HG02588 (cell line): Measurements from ENCODE around the gene ABHD14A.

ENCODE experiments used
- ATAC-seq: cut with Tn5 transposase; IDR thresholded peaks from one replicate; pipeline ENCODE4 v1.9.1; 2021; ENCODE audit warnings: mild to moderate bottlenecking, moderate library complexity; ENCODE audit not compliant: unreplicated experiment

Gene ABHD14A

DNA sequence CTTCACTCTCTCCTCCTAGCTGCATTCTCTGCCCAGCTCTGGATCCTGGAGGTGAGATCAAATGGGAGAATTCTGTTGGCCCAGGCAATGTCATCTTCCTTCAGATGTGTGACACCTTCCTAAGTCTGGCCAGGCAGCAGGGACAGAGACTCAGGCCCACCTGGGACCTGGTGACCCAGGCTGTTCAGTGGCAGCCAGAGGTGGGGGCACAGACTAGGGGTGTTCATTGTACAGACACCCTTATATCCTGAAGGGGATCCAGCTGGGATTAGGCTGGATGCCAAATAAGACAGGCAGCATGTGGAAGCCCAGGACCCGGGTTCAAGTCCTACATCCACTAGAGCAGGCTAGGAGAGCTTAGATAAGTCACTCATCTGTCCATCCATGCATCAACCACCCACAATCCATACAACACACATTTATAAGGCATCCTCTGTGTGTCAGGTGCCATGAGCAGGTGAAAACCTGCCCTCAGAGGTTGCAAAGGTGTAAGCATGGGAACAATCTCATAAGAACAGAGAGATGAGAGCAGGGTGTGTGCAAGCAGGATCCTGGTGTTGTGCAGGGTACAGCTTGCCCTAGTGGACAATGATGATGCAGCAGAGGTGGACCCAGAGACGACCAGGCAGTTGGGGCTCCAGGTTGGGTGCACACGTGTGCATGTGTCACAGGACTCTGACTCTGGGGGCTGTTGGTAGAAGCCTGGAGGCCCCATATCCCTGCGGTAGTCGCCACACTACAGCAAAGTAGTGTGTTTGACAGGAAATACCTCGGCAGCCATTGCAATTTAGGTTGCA, 39.1 kb downstream of the ABHD14A start:
- no peak for ATAC-seq

DNA sequence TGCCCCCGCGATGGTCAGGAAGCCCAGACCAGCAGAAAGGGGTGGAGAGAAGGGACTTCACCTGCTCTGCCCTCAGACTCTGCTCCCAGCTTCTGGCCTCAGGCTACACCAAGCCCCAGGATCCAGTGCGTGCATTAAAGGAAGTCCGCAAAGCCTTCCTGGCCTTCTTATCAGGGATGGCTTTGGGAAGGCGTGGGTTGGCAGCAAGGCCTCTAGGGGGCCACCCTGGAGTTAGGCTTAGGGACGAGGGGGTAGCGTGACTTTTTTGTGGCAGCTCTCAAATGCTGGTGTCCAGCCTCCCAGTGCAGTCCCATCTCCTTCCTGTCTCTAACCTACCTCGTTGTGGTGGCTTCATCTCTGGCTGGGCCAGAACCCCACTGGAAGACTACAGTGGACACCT, 39.7 kb downstream of the ABHD14A start:
- no peak for ATAC-seq

DNA sequence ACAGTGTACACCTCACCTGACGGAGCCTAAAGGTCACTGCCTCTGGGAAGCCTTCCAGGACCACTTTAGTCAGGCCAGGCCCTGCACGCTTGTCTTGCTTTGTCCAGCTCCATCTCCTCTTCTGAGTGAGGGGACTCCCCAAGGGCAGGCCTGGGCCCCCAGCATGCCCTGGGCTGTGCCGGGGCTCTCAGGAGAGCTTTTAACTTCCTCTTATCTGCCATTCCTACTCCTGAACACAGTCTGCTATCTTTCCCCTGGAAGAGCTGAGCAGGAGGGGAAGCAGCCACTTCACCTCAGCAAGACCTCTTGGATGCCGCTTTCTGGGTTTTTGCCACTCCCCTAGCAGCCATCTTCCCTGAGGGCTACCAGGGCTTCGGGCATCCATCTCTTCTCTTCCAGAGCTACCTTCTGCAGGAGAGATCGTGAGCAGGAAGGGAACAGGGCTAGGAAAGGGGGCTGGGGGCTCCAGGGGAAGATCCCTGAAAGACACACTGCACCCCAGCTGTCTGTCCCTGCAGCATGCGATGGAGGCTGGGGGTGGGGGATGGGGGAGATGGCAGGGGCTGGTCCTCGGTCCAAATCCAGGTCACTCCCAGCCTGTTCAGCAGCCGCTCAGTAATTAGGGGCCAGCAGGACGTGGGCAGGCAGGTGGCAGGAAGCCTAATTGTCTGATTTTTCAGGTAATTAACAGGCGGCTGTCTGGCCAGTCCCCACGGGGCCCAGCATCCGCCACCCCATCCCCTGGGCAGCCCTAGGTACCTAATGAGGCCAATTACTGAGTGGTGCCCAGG, 40.8 kb downstream of the ABHD14A start:
- no peak for ATAC-seq

DNA sequence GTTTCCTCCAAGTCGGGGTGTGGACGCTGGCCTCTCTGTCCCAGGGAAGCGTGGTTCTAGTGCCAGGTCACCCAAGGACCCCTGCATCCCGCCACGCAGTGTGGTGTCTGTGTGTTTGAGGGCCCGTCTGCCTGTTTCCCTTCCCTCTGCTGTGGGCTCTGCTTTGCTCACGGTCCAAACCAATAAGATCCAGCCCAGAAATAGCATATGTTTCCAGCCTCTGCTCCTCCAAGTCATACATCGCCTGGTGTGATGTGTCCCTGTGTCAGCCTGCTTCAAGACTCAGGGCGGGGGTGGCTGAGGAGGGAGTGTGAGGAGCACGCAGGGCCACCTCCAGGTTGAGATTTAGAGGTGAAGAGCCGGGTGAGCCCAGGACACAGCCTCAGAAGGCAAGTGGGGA, 42.7 kb downstream of the ABHD14A start:
- no peak for ATAC-seq

DNA sequence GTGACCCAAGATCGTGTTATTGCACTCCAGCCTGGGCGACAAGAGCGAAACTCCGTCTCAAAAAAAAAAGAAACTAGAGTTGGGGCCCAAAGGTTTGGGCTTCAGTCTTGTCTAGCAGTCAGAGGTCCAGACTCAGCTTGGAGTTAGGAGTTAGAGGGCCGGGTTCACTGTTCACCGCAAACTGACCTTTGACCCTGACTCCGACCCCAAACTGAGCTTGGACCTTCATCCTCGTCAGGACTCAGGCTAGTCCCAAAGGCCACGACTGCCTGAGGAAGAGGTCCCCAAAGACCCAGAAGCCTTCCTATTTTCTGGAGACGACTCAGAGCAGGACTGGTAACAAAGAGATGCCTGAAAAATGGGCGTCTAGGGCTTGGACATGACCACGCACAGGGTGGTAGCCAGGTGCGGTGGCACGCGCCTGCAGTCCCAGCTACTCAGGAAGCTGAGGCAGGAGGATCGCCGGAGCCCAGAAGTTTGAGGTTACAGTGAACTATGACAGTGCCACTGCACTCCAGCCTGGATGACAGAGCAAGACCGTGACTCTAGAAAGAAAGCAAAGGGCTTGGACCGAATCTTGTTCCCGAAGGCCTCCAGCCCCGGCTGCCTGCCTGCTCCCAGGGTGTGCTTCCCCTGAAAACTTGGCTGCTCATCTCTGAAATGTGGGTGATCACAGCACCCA, 43.6 kb downstream of the ABHD14A start:
- no peak for ATAC-seq

DNA sequence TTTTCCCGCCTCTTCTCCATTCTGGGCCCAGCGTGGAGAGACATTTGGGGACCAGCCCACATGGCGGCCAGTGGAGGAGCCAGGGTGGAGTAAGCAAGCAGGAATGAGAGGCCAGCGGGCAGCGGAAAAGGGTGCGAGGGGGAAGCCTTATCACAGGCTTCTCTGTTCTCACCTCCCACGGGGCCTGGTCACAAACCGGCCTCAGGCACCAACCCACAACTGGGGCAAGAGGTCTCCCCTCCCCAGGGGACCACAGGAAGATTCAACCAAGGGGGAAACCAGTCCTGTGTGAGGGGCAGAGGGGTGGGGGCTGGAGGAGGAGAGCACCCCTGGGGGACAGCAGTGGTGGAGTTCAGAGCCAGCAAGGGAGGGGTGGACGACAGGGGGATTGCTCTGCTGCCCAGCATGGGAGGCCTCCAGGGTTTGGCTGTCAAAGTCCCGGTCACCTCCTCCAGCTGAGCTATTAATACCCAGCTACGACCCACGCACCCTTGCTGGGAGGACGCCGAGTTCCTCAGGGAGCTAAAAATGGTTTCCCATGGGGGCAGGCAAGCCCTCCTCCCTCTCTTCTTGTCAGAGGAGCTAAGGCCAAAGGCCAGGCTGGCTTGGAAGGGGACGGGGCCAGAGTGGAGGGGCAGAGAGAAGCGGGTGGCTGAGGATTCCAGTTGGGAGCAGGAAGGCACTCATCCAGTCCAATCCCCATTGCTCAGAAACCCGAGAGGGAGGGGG, 44.7 kb downstream of the ABHD14A start:
- no peak for ATAC-seq

DNA sequence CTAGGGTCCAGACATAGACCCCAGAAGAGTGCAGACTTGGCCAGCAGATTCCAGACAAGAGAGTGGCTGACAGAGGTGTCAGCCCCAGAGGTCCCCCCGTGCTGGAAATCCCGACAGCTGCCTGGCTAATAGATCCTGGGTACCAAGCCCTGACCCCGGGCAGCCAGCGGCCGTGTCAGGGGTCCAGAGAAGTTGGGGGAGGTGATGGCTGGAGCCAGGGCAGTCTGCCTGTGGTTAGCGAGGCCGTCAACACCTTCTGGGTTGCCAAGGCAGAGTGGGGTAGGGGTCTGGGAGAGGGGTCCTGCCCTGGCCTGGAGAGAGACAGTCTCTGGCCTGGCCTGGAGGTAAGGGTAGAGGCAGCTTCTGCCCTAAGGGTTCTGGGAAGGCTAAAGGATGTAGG, 45.9 kb downstream of the ABHD14A start:
- ATAC-seq, result no peak

DNA sequence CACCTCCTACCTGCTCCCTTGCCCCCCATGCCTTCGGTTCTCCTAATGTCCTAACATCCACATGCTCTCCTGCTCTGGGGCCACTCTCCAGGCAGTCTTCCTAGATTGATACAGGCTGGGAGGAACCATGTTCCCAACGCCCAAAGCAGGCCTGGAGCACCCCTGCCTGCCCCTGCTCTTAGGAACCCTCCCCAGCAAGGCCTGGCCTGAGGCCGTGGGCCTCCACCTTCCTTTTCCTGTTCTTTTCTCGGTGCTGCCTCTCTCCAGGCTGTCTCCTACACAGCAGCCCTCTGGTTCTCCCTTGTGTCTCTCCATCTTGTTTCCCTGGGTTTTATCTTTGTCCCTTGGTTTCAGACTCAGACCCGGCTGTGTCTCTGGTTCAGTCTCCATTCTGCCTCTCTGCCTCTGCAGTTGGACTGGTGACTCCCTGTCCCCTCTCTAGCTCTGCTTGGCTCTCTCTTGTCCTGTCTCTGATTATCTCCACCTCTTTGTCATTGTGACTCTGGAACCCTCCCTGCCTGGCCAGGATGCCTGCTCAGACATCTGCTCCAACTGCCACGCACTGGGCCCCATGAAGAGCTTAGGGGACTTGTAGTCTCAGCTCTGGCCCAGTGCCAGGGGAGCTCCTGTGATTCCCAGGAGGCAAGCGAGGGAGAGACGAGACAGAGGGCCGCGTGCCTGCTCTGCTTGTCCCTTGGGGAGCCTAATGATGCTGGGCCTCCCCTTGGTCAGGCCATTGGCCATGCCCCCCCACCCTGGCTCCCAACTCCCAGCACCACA, 46.8 kb downstream of the ABHD14A start:
- no peak for ATAC-seq

DNA sequence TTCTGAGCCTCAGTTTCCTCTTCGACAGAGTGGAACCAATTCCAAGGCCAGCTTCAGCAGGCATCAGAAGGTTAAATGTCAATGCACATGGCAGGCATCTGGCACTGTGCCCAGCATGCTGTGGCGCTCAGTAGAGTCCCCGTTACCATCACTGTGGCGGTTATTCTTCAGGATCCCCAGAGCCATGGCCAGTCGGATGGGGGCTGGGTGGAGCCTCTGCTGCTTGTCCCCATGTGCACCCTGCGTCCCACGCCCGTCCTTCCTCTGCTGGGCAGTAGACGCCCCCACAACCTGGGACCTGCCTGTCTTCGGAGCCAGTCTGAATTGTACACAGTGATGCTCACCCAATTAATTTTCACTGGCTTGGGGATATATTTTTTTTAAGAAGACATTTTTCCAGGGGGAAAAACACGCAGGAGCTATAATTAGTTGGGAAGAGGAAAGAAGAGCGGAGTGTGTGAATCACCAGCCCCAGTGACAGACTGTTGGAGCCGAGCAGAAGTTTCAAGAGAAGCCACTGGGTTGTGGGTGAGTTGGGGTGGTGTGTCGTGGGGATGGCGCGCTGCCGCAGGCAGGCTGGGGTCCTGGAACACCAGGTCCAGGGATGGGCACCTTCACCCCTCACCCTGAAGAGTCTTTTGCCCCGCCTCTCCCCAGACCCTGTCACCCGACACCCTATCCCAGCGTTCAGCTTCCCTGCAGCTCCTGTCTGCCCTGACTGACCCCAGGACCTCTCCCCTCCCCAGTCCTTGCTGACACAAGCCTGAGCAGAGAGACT, 47.6 kb downstream of the ABHD14A start:
- no peak for ATAC-seq

DNA sequence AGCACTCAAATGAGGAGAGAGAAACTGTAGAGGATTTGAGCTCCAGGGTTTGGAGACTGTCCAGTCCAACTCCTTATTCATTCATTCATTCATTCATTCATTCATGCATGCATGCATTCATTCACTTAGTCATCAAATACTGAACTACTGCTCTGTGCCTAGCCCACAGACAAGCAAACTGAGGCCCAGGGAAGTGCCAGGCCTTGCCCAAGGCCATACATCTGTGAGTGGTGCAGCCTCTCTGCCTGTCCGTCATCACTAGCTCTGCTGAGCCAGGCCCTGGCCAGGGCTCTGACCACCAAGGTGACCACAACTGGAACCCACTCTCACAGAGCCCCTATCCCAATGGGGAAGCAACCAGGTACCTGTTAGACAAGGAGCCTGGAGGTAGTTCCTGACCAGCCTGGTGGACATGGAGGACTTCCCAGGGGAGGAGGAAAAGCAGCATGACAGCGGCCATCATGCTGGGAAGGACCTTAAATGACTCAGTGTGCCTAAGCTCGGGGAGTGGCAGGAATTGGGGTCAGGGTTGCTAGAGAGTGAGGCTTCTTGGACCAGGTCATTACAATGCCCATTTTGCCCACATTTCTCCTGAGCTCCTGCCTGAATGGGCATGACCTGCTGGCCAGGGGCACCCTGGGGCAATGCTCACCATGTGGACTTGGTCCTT, 48.4 kb downstream of the ABHD14A start:
- no peak for ATAC-seq

DNA sequence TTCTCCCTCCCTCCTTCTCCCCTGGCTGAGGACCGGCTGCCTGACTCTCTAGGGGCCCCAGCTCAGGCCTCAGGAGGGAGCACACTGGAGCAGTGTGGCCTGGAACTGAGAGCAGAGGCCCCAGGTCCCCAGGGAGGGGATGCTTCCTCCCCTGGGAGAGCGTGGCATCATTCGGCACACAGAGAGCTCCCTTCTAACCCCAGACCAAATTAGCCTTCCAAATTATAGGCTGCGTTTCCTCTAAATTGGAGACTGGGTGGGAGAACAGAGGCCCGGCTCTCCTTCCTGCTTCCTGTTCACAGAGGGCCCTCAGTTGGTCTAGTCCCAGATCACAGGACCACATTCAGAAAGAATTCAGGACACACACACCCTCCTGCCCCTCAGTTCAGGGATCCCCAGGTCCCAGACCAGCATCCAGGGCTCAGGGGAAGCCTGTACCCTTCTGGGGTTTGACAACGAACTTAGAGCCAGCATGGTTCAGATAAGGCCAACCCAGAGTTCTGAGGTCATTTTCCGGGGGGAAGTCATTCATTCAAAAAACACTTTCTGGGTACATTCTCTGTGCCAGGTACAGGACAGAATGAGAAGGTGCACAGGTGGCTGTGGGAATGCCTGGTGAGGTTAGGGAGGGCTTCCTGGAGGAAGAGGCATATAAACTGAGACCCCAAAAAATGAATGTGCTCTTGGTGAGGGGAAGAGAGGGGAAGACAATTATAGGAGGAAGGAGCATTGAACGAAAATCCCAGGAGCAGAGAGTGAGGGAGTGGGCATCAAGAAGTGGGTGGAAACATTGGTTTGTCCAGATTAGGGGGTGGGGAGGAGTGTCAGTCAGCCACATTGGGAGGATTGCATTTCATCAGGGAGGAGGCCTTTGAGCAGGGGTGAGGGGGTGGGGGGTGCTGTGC, 49.2 kb downstream of the ABHD14A start:
- no peak for ATAC-seq

DNA sequence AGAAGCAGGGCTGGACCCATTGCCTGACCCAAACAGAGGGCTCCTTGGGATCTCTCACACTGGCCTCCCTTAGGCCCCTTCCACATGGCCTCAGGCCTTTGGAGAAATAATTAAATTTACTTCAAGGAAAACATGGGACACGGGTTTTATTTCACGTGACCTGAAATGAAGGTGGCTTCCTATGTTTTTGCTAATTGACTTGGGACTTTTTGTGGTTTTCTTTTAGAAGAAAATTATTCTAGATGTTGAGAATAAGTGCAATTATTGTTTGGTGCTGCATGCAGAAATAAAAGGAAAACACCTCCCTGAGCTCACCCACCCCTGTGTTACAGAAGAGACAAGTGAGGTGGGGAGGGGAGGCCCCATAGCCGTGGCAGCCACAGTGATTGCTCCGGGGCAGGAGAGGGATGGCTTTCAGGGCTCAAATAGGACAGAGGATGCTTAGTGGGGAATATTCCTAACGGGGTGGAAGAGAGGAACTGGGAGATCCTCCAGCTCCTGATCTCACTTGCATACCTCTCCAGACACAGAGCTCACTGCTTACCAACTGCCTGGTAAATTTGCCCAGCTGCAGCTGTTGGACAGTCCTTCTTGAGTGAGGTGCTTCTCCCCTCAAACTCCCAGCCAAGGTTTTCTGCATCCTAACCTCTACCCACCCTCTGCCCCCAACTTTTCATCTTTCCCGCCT, 50.0 kb downstream of the ABHD14A start:
- ATAC-seq, result no peak

DNA sequence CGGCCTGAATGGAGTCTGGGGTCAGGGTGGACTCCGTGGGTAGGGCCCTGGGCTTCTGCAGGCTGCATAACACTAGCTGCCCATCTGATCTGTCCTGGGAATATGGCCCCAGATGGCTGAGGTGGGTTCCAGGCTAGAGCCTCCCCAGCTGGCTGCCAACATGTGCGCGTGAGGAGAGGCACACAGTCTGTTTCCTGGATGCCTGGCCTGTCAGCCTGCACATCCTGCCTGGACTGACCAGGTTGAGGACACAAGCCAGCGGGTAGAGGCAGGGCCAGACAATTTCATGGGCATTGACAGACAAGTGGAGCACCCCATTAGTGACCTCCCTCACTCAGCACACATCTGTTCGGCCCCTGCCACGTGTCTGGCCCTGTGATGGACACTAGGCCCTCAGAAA, 50.6 kb downstream of the ABHD14A start:
- ATAC-seq, result no peak

DNA sequence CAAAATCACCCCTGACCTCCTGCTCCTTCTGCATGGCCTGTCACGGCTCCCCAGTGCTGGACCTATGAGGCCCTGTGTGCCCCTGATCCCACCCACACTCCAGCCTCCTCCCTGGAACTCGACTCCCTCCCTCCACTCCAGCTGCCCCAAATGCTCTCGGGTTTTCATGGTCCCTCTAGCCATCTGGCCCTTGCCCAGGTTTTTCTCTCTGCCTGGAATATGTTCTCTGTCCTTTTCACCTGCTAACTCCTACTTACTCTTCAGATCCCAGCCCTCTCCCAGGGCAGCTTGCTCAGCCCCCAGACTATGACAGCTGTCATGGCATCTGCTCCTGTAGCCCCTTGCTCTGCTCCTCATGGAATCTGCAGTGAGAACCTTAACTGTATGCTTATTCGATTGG, 51.2 kb downstream of the ABHD14A start:
- ATAC-seq, result no peak

DNA sequence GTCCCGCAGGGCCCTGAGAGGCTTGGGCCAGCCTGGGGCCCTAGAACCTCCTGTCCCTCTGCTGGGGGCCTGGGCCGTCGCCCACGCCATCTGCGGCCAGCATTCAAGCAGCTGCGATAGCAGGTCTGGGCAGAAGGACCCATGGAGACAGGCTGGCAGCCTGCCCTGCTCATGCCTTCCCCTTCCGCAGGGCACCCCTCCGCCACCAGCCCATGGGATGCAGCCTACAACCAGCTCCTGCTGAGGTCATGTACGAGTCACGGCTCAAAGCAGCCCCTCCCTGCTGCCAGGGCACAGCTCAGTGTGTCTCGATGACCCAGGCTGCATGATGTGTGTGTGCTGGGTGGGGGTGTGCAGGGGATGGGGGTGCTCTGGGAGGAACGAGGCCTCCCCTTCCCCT, 53.7 kb downstream of the ABHD14A start:
- ATAC-seq, result no peak

DNA sequence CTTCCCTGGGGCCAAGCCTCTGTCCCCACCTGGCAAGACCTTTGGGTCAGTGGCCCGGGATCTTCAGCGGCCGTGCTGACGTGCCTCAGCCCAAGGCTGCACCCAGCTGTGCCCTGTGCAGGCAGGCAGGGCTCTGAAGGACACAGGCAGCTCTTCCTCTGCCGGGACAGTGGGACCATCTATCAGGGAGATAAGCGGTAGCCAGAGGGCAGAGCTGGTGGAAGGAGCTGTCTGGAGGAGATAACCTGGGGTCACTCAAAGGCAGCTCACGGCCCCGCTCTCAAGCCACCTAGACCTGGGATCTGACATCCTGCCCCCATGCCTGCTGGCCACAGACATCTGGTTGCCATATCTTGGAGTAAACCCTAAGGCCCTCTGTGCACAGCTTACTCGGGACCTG, 54.2 kb downstream of the ABHD14A start:
- ATAC-seq, result no peak

DNA sequence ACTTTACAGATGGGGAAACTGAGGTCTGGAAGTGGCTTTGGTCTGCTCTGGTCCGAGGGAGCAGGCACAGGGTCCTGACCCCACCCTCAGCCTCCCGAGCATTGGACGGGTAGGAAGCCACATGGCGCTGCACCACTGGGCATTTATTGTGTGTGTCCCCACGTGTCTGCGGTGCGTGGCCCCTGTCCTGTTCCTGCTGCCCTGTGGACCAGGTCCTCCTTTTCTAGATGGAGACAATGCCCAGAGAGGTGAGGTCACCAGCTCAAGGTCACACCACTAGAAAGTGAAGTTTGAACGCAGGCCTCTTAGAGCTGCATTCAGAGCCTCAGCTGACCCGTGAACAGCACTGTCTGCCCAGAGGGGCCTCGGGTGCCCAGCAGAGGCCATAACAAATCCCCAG, 54.7 kb downstream of the ABHD14A start:
- no peak for ATAC-seq
